GM18520 (cell line): ENCODE data around the gene MYLK.
"Not testable (repeated sequence)": the region's sequence is repeated elsewhere in the genome, so short reads cannot be mapped to it uniquely, and the experiment has no call there.

Experiments used
- ATAC-seq: cut with Tn5 transposase; IDR thresholded peaks from one replicate; pipeline ENCODE4 v1.9.1; 2021; ENCODE audit not compliant: unreplicated experiment

MYLK gene

DNA sequence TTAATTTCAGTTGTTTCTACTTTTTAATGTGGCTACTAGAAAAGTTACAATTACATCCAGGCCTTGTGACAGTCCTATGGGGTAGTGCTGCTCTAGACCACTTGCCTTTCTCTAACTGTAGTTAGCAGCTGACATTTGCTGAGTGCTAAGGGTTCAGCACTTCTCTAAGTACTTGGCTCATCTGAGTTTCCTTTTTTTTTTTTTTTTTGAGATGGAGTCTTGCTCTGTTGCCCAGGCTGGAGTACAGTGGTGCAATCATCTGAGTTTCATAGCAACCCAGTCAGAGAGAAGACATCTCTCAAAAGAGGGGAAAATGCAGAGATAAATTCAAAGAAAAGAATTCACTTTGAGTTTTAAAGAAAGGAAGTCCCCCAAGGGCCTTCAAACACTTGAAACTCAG lies 130.8 kb downstream of the MYLK start:
- no peak for ATAC-seq

DNA sequence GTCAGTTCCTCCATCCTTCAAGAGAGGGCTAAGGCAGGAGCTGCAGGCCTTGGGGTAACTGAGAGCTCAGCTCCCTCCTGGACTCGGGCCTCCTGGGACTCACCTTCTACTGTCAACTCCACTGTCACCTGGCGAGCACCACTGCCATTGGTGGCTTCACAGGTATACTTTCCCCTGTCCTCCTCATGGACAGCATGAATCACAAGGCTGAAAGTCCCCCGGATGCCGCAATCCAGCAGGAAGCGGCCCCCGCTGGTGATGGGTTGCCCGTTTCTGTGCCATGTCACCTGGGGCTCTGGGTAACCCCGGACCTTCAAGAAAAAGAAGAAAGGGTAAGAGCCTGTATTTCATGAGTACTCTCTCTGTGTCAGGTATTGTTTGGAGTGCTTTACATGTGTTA lies 131.9 kb downstream of the MYLK start:
- ATAC-seq, result no peak

DNA sequence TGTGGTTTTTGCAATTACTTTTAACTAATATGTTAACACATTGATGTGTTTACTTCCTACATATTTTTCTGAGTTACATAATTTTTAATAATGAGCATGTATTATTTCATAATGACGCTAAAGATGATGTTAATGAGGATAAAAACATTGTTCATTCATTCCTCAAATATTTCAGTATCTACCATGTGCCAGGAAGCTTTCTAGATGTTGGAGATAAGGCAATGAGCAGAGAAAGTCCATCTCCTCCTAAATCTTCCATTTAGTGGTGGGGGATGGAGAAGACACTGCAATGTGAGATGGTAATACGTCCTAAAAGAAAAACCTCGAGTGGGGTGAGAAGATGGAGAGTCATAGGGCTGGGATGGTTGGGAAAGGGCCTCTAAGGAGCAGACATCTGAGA lies 132.7 kb downstream of the MYLK start:
- ATAC-seq, result no peak

DNA sequence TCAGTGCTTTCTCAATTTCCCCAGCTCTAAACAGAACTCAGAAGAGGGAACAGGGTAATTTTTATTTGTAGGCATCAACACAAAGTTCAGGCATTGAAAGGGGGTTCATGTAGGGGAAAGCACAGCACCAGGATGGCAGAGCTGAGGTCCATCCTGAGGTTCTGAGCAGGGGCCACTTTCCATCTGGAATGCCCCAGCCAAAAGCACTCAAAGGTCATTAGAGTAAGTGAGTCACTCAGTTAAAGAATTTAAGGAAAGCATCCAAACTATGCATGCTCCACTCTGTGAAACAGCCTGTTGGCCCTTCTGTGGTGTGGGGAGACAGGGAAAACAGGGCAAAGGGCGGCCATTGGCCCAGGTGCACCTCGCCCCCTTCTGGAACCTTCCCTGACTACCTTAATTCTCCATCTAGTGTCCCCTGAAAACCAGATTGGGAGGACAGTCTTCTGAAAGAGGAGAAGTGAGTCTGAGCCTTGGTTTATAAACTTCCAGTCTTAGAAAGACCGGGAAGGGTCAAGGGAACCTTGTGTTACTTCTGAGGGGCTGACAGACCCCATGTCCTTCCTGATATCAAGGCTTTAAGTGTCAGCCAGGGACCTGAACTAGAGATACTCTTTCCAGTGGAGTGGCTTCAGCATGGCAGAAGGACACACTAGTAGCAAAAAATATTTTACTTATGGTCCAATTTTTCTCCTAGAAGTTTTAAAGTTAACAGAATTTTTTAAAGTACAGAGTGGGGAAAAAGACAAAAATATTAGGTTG lies 133.3 kb downstream of the MYLK start:
- no peak for ATAC-seq

DNA sequence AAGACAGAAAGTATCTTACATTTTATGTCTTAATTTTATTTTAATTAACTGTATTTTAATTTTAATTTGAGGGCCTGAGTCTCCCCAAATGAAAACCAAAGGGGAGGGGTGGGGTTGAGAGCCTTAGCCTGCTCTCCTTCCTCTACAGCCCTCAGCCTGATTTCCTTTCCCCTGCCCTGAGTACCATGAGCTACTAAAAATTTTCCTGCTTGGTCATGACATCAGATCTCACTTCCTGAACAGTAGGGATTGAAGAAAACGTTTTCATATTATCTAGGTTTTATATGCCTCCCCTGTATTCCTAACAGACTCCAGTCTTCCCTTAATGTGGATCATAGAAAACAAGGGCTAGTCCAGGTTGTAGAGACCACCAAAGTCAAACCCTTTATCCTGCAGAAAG lies 133.9 kb downstream of the MYLK start:
- ATAC-seq, result no peak

- no peak for ATAC-seq
Observed at GRCh38 chr3:123749711-123750110, 134.4 kb downstream of the MYLK start.

- no peak for ATAC-seq
Observed at GRCh38 chr3:123745184-123745855, 138.8 kb downstream of the MYLK start.

- no peak for ATAC-seq
Observed at GRCh38 chr3:123744064-123744463, 140.1 kb downstream of the MYLK start.

DNA sequence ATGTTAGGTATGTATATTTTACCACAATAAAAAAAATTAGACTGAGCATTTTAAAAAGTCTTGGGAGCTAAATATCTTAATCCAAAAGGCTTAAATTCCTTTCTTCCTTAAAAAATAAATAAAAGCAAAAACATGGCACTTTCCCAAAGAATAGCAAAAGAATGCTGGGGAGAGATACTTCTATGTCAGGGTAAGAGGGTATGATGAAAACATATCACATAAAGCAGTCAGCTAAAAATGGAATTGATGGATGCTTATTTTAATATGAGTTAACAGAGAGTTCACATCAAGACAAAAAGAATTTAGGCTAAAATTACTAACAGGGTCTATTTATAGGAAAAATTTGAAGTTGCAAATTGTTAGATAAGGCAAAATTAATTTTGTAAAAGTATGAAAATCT lies 141.0 kb downstream of the MYLK start:
- no peak for ATAC-seq

DNA sequence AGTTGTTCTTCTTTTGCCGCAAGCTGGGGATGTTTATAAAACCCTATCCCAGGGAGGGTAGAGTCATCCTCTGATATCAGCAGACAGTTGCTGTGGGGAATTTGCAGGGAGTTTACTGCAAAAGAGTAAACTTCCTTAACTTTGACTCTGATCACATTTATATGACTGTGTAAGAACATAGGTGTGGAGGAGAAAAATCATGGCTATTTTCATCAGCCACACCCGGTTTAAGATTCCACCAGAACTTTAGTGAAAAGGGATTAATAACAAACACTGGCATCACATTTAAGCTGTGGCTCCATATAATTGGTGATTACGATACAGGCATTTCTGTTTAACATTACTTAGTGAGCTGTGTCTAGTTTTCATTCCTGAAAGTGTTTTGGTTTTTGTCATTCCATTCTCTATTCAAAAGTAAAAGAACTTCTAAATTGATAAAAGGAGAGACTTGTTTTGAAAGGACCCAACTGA lies 143.1 kb downstream of the MYLK start:
- ATAC-seq, result no peak

DNA sequence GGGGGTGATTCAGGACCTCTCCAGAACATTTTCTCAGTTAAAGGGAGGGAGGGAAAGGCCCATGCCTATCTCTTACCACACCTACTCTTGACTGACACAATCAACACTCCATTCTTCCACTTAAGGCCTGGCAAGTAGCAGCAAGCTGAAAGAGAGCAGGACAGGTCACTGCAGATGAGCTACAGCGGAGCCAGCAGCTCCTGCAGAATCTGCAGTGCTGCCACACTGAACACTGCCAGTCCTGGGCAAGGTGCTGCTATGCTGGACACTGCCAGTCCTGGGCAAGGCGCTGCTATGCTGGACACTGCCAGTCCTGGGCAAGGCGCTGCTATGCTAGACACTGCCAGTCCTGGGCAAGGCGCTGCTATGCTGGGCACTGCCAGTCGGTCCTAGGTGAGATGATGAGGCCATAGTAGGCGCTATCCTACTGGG lies 143.7 kb downstream of the MYLK start:
- no peak for ATAC-seq

GRCh38 chr3:123739754-123740153 lies 144.4 kb downstream of the MYLK start:
- no peak for ATAC-seq

- ATAC-seq, result no peak
Observed at GRCh38 chr3:123739106-123739505, 145.0 kb downstream of the MYLK start.

DNA sequence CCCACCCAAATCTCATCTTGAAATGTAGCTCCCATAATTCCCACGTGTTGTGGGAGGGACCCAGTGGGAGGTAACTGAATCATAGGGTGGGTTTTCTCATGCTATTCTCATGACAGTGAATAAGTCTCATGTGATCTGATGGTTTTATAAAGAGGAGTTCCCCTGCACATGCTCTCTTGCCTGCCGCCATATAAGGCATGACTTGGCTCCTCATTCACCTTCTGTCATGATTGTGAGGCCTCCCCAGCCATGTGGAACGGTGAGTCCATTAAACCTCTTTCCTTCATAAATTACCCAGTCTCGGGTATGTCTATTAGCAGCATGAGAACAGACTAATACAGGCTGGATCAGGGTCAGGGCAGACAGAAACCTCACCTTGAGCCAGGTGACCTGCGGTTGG lies 145.6 kb downstream of the MYLK start:
- not testable (repeated sequence) for ATAC-seq

DNA sequence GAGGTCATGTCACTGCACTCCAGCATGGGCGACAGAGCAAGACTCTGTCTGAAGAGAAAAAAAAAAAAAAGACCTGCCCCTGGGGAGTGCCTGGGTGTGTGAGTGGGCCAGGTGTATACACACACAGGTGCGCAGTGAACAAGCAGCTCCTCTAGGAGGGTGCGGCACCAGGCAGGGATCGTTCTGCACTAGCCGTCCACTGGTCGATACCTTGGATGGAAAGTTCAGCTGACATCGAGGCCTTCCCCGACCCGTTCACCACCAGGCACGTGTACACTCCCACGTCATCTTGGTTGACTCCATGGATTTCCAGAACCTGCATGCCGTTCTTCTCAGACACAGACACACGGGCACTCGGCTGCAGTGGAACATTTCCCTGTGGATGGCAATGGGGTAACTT lies 147.0 kb downstream of the MYLK start:
- ATAC-seq, result no peak

- ATAC-seq, result no peak
Observed at GRCh38 chr3:123735456-123735855, 148.7 kb downstream of the MYLK start.

DNA sequence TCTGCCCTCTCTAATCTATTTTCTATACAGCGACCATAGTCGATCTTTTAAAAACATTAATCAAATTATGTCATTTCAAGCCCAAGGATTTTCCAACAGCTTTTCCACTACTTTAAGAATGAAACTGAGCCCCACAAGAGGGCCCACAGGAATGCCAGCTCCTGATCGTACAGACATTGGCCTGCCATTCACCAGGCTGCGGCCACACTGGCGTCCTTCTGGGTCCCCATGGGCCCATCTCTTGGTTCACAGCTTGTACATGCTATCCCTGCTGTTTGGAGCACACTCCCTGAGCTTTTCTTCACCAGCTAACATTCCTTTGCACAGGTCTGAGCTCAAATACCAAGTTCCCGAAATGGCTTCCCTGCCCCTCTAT lies 149.6 kb downstream of the MYLK start:
- ATAC-seq, result no peak

DNA sequence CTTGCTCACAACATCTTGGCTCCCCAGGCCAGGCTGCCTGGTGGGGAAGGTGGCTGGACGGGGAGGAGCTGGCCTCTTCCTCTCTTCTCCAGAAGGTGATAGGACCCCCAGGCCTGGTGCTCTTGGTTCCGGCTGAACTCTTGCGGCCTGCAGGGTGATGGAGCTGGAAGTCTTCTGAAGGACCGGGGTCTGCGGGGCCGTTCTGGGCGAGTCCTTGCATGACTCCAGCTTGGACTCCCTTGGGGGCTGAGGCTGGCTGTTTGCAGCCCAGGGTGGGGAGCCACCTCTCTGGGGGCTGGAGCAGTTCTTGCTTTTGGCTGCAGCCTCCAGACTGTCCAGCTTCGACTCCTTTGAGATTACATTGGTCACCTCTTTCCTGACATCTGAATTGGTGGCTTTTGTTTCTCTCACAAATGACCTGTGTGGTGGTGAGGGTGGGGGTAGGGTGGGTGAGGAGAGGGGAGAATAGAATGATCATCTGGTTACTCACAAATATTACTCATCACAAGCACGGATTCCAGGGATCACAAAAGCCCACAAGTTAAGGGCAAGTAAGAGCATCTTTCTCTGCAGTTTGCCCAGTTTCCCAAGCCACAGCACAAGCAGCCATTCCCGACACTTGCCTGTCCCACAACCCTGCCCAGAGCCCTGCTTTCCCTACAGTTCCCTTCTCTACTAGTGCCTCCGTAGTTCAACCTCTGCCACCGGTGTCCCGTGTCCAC lies 150.2 kb downstream of the MYLK start:
- ATAC-seq, result no peak

DNA sequence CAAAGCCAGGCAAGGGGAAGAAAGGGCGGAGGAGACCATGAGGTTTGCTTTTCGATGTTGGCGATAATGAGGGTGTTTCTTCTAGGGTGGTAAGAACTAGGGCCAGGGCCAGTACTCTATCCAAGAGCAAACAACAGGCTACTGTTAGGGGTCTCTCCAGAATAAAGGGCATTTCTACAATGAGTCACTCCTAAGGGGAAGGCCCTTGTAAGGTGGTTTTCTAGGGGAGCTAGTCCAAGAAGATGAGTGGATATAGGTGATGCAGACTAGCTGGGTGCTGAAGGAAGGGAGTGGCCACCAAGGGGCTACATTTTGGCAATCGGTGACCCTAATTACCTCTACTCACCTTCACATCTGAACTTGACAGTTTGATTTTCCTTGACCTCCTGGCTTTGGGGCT lies 150.8 kb downstream of the MYLK start:
- ATAC-seq, result no peak

DNA sequence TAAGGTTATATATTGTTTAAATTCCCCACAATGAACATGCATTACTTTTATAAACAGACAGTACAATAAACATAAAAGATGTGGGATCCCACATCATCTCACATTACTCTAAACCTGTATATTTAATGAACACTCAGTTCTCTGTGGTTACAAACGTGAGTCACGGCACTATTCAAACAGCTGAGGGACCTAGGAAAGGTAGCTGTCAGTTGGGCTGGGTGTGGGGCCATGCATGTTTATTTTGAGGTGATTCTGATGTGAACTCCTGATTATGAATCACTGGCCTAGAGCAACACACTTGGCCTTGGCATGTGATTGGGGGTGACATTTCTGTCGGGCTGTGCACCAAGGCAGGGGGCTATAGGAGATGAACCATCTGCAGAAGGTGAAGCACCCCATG lies 151.7 kb downstream of the MYLK start:
- ATAC-seq, result no peak

DNA sequence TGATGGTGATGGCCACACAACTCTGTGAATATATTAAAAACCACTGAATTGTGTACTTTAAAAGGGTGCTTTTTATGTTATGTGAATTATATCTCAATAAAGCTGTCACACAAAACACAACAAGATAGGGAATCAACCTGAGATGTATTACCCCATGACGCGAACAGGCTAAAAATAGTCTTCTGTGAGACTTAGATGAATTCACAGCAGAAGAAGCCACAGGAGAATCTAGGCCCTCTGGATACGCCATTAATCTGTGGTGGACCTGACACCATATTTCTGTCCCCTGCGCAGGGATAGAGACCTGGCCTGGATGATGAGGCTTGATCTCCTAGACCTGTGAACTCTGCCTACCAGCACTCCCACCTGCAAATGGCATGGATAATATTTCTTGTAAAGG lies 153.3 kb downstream of the MYLK start:
- no peak for ATAC-seq

DNA sequence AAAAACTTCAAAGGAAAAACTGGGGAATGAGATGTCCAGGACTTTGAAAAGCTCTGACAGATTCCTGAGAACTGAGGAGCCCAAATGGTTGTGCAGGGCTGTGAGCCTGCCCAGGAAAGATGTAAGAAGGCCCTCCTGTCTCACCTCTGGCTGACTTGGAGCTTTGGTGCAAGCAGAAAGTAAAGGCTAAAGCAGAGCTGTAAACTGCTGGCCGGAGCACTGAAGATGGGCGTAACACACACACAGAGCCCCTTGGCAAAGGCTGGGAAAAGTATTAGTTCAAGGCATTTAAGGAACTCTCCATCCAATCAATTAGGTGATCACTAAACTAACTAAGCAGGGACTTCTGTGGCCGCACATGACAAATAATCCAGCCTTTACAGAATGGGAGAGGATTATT lies 155.1 kb downstream of the MYLK start:
- ATAC-seq, result no peak
